PC-3 (cell line): ENCODE data around the gene RDH12. TPM values are rescaled to one million over a fixed set of nuclear protein-coding genes. Genes with fewer than 3 reads are reported as not detected.

Source experiments
- ATAC-seq: fragments of 200-7000 bp; cut with Tn5 transposase; 2 replicates; pipeline ENCODE4 v1.9.1; 2020; ENCODE audit warnings: mild to moderate bottlenecking, moderate library complexity
- BruUV-seq: library from RNA; stranded (reverse); fragments of 400-500 nt; replicated peaks from 2 replicates; lab custom pipeline; 2021; lab: Mats Ljungman, UMichigan
- CTCF ChIA-PET: fragments of 300-600 bp; sonication (Branson Sonifier 250); formaldehyde crosslinking; loops from one replicate; lab custom pipeline; 2022; ENCODE audit warnings: antibody characterized with exemption; lab: Charles Lee
- POLR2A ChIA-PET: fragments of 300-600 bp; sonication (Branson Sonifier 250); formaldehyde crosslinking; loops from one replicate; lab custom pipeline; 2022; ENCODE audit warnings: antibody characterized with exemption; ENCODE audit not compliant: unreplicated experiment; lab: Charles Lee
- DNase-seq: peaks from one replicate; pipeline ENCODE4 v3.0.0-alpha.2; 2015
- H2AFZ ChIP-seq: fragments of 300-600 bp; sonication (generic); 2 replicates; pipeline ENCODE4 v1.6.0; 2016; ENCODE audit warnings: antibody characterized with exemption, low read length
- H3F3A ChIP-seq: fragments of 300-600 bp; sonication (generic); one replicate; pipeline ENCODE4 v1.6.0; 2017; ENCODE audit warnings: antibody characterized with exemption, low read length, control low read depth, mild to moderate bottlenecking; ENCODE audit not compliant: unreplicated experiment
- H3K27ac ChIP-seq: fragments of 300-600 bp; sonication (generic); 2 replicates; pipeline ENCODE4 v1.5.1; 2016; ENCODE audit warnings: mild to moderate bottlenecking, low read length
- H3K27me3 ChIP-seq: fragments of 300-600 bp; sonication (generic); 2 replicates; pipeline ENCODE4 v1.6.1; 2016; ENCODE audit warnings: low read length, mixed read lengths
- H3K36me3 ChIP-seq: fragments of 300-600 bp; sonication (generic); 2 replicates; pipeline ENCODE4 v1.6.1; 2016; ENCODE audit warnings: low read depth, mixed run types, low read length, mixed read lengths
- H3K4me1 ChIP-seq: fragments of 300-600 bp; sonication (generic); 2 replicates; pipeline ENCODE4 v1.5.1; 2016; ENCODE audit warnings: low read length; ENCODE audit not compliant: insufficient read depth
- H3K4me2 ChIP-seq: fragments of 300-600 bp; sonication (generic); 2 replicates; pipeline ENCODE4 v1.6.0; 2016; ENCODE audit warnings: low read length
- H3K4me3 ChIP-seq: fragments of 300-600 bp; sonication (generic); 2 replicates; pipeline ENCODE4 v1.5.1; 2016; ENCODE audit warnings: mild to moderate bottlenecking, low read length, mixed read lengths
- H3K79me2 ChIP-seq: fragments of 300-600 bp; sonication (generic); 2 replicates; pipeline ENCODE4 v1.6.1; 2017; ENCODE audit warnings: low read length, mixed read lengths
- H3K9ac ChIP-seq: fragments of 300-600 bp; sonication (generic); 2 replicates; pipeline ENCODE4 v1.6.0; 2016; ENCODE audit warnings: mild to moderate bottlenecking, low read length
- H3K9me2 ChIP-seq: fragments of 300-600 bp; sonication (generic); replicated peaks from 2 replicates; pipeline ENCODE4 v1.6.1; 2016; ENCODE audit warnings: mixed run types, low read length, mixed read lengths
- H3K9me3 ChIP-seq: fragments of 300-600 bp; sonication (generic); 2 replicates; pipeline ENCODE4 v1.6.1; 2016; ENCODE audit warnings: low read length, mixed read lengths
- H4K20me1 ChIP-seq: fragments of 300-600 bp; sonication (generic); 2 replicates; pipeline ENCODE4 v1.6.1; 2016; ENCODE audit warnings: low read length, mixed read lengths
- EZH2 ChIP-seq: fragments of 300-600 bp; sonication (generic); IDR thresholded peaks from one replicate; pipeline ENCODE4 v1.6.1; 2017; ENCODE audit warnings: antibody characterized with exemption, mild to moderate bottlenecking, low read length; ENCODE audit not compliant: unreplicated experiment
- EZH2phosphoT487 ChIP-seq: fragments of 300-600 bp; sonication (generic); IDR thresholded peaks from 2 replicates; pipeline ENCODE4 v1.6.1; 2018; ENCODE audit warnings: mild to moderate bottlenecking, antibody characterized with exemption, low read length, borderline replicate concordance
- intact Hi-C: fragments of 100-400 bp; cut with micrococcal nuclease; formaldehyde crosslinking; loops from 2 replicates; pipeline ENCODE4 v1.9.0; 2023
- total RNA-seq: library from RNA; depleted of rRNA; stranded (reverse); fragments of >200 nt; gene quantifications from 2 replicates; pipeline ENCODE4 v1.2.3, GENCODE V29; 2014; rRNA removed
- TF ChIP-seq, protein P1 (sequence below): fragments of 300-600 bp; sonication (generic); conservative IDR thresholded peaks from 2 replicates; pipeline ENCODE4 v1.5.1; 2017; ENCODE audit warnings: antibody characterized with exemption, low read depth, mild to moderate bottlenecking, low read length

Gene RDH12
- total RNA-seq, 1 experiment from 2014 or later = not detected

DNA sequence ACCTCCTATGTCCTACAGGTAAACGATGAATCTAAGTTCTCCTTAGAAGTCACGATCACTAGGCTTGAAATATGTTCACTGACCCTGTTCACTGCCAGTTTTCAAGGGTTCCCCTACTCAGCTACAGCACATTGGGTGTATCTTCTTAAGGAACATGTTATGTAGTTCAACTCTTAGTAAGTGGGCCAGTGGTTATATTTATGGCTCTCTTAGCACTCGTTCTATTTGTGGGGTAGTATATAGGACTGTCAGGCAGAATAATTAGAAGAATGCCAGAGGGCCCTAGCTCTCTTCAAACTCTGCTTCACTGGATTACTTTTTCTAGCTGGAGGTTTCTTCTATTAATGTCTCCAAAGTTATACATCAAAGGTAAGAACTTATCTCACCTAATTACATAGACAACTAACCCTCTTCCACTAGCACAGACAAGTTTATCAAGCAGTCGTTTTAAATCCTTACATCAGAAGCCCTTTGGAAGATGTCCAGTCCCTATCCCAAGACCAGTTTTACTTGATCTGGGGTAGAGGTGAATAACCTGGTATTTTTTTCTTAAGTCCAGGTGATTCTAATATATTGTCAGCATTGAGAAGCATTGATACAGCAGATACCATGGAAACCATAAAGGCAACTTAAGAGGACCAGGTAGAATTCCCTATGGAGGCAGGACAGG lies 75.1 kb downstream of the RDH12 start:
- DNase-seq (no peak), ATAC-seq (no peak)
- Histone ChIP-seq H3K9ac (no peak overlapping the region), H3F3A (no peaks in the 10 kb centered on the region), H2AFZ (no peak overlapping the region), H3K4me2 (no peak overlapping the region), H3K79me2 (no peaks in the 10 kb centered on the region), H3K36me3 (peaks cover 72% of the 10 kb centered on the region), H3K27ac (no peak overlapping the region), H3K9me2 (no peaks in the 10 kb centered on the region), H3K4me1 (peaks cover 16% of the 10 kb centered on the region), H3K27me3 (no peaks in the 10 kb centered on the region), H3K9me3 (no peaks in the 10 kb centered on the region), H3K4me3 (no peak overlapping the region), H4K20me1 (no peaks in the 10 kb centered on the region)
- TF ChIP-seq EZH2phosphoT487 = no peak
- intact Hi-C loops = no loop called here
- POLR2A ChIA-PET = no interaction called here
- BruUV-seq = no TSS peak
- CTCF ChIA-PET = interaction anchor here (0.5 to 0.6 kb wide), 2 partner anchors 110 to 368 kb away, joined by 3 read pairs; no protein-coding TSS in a partner anchor

DNA sequence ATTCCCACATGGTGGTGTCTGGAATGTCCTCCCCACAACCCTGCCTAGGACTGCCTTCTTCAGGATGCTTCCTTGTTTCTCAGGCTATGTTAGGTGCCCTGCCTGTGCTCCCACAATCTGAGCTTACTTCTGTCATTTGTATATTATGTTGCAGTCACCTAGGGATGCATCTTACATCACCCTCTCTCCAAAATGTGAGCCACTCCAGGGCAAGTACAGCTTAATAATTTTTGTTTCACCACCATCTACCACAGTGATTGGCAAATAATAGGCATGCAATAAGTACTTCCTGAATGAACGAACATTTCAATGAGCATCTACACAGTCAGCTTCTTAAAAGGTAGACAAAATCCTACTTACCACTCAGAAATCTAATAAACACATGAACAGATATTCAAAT lies 77.1 kb downstream of the RDH12 start:
- no peak for ATAC-seq
- intact Hi-C loops = no loop called here
- CTCF ChIA-PET = no interaction called here

DNA sequence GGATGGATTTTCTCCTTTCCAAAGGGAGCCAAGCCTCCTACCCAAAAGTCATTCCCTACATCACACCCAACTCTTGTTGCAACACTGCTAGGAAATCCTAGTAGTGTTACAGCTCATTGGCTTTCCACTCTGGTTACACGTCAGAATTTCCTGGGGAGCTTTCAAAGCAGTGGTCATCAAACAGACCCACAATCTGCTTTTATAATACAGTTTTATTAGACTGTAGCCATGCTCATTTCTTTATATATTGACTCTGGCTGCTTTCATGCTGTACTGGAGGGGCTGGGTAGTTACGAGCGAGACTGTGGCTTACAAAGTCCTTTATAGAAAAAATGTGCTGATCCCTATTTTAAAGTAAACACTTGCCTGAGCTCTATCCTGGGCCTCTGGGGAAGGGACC lies 80.4 kb downstream of the RDH12 start:
- H2AFZ ChIP-seq = no peak overlapping the region
- no peak overlapping the region for H3K9ac ChIP-seq
- ATAC-seq (peak; percentile 80), DNase-seq (no peak)
- no peak overlapping the region for H3K4me2 ChIP-seq
- BruUV-seq = no TSS peak
- H3K4me1 ChIP-seq = no peaks in the 10 kb centered on the region
- H3K27ac ChIP-seq = no peak overlapping the region
- intact Hi-C loops = no loop called here
- ChIA-PET CTCF (no interaction called here), POLR2A (interaction anchor here (0.6 kb wide), 1 partner anchor 22 kb away, joined by 4 read pairs; no protein-coding TSS in a partner anchor)
- H3F3A ChIP-seq = no peaks in the 10 kb centered on the region
- H3K79me2 ChIP-seq = no peaks in the 10 kb centered on the region
- no peaks in the 10 kb centered on the region for H3K9me2 ChIP-seq
- H3K27me3 ChIP-seq = no peaks in the 10 kb centered on the region
- no peak overlapping the region for H3K4me3 ChIP-seq
- TF ChIP-seq, protein P1, sequence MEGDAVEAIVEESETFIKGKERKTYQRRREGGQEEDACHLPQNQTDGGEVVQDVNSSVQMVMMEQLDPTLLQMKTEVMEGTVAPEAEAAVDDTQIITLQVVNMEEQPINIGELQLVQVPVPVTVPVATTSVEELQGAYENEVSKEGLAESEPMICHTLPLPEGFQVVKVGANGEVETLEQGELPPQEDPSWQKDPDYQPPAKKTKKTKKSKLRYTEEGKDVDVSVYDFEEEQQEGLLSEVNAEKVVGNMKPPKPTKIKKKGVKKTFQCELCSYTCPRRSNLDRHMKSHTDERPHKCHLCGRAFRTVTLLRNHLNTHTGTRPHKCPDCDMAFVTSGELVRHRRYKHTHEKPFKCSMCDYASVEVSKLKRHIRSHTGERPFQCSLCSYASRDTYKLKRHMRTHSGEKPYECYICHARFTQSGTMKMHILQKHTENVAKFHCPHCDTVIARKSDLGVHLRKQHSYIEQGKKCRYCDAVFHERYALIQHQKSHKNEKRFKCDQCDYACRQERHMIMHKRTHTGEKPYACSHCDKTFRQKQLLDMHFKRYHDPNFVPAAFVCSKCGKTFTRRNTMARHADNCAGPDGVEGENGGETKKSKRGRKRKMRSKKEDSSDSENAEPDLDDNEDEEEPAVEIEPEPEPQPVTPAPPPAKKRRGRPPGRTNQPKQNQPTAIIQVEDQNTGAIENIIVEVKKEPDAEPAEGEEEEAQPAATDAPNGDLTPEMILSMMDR = no peak
- TF ChIP-seq EZH2 (no peak), EZH2phosphoT487 (no peak)
- H3K9me3 ChIP-seq = no peaks in the 10 kb centered on the region
- no peaks in the 10 kb centered on the region for H4K20me1 ChIP-seq
- H3K36me3 ChIP-seq = peaks cover 60% of the 10 kb centered on the region

More for the DNA sequence above, 77.1 kb downstream of the RDH12 start:
- Histone ChIP-seq H3K9me3 (no peaks in the 10 kb centered on the region), H3K9me2 (no peaks in the 10 kb centered on the region), H3K4me3 (no peak overlapping the region), H3K79me2 (no peaks in the 10 kb centered on the region), H3K4me2 (no peak overlapping the region), H3K27me3 (no peaks in the 10 kb centered on the region), H2AFZ (no peak overlapping the region), H3K9ac (no peak overlapping the region), H3K4me1 (peaks cover 11% of the 10 kb centered on the region), H3F3A (no peaks in the 10 kb centered on the region), H3K27ac (no peak overlapping the region), H4K20me1 (no peaks in the 10 kb centered on the region), H3K36me3 (peaks cover 73% of the 10 kb centered on the region)
- TF ChIP-seq EZH2phosphoT487 (no peak), EZH2 (no peak)
- TF ChIP-seq, protein P1 = no peak
- BruUV-seq = no TSS peak
- no peak for DNase-seq
- POLR2A ChIA-PET = no interaction called here

Other genes with a start within 250 kb of the RDH12 start
- not detected in 2 replicates for gene TMEM229B, start 213.2 kb upstream of the RDH12 start, total RNA-seq
- gene PLEKHH1, start 168.6 kb upstream of the RDH12 start, total RNA-seq = 6.2 and 11.1 TPM in 2 replicates
- 63.8 and 66.4 TPM in 2 replicates for gene PIGH, start 101.6 kb upstream of the RDH12 start, total RNA-seq
- gene ARG2, start 82.0 kb upstream of the RDH12 start, total RNA-seq = 1.1 and 1.7 TPM in 2 replicates
- gene VTI1B, start 27.3 kb upstream of the RDH12 start, total RNA-seq = 72.6 and 93.8 TPM in 2 replicates
- 103 and 125 TPM in 2 replicates for gene RDH11, start 6.1 kb upstream of the RDH12 start, total RNA-seq
- 20.0 and 21.1 TPM in 2 replicates for gene ZFYVE26, start 114.7 kb downstream of the RDH12 start, total RNA-seq
- 8.6 and 10.8 TPM in 2 replicates for gene RAD51B, start 117.9 kb downstream of the RDH12 start, total RNA-seq